Transverse colon (tissue), 3 donors: Measurements from ENCODE around the gene SHISA5.

Experiments used
- CTCF ChIP-seq, 5 experiments: fragments of 200-600 bp in 3 of 5; fragments of 450-650 bp in 2 of 5; sonication (generic) in 3 of 5; IDR thresholded peaks; 1 replicate in 2 of 5; 2 replicates in 3 of 5; pipeline ENCODE4 v1.5.1; 2016 to 2017; ENCODE audit warnings: antibody characterized with exemption in 5 of 5, inconsistent platforms in 3 of 5, mild to moderate bottlenecking in 2 of 5, moderate library complexity in 1 of 5
- POLR2A ChIP-seq: fragments of 450-650 bp; IDR thresholded peaks from one replicate; pipeline ENCODE4 v1.6.1; 2016; ENCODE audit warnings: antibody characterized with exemption, mild to moderate bottlenecking, moderate library complexity

DNA sequence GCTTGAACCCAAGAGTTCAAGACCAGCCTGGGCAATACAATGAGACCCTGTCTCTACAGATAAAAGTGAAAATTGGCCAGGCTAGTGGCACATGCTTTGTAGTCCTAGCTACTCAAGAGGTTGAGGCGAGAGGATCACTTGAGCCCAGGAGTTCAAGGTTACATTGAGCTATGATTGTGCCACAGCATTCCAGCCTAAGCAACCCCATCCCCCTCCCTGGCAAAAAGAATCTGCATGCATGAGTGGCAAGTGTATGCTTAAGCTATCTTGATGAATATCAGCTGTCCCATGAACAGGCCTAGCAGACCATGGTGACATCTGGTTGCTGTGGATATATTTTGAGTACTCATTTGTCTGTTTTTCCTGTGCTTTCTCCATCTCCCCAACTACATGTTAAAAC lies 52.7 kb downstream of the SHISA5 start:
- TF ChIP-seq CTCF (IDR thresholded peaks at IDR 0.05) (no peak), POLR2A (no peak)
